Adrenal gland (tissue), 5 donors: ENCODE measurements around the gene KCNB1.

ENCODE experiments used
- CTCF ChIP-seq, 6 experiments: fragments of 450-650 bp in 4 of 6; fragments of 200-600 bp in 2 of 6; sonication (generic) in 1 of 6; IDR thresholded peaks; 1 replicate in 5 of 6; 2 replicates in 1 of 6; pipeline versions ENCODE4 v1.5.1 to v1.8.0; 2016 to 2021; ENCODE audit warnings: antibody characterized with exemption in 6 of 6, mild to moderate bottlenecking in 2 of 6, moderate library complexity in 1 of 6
- POLR2A ChIP-seq, 2 donors: fragments of 450-650 bp; IDR thresholded peaks; one replicate each; pipeline ENCODE4 v1.6.1; 2017; ENCODE audit warnings: antibody characterized with exemption in 2 of 2, mild to moderate bottlenecking in 2 of 2, moderate library complexity in 1 of 2
- donor health status: DM: no; HTN: no; CAD: no.

DNA sequence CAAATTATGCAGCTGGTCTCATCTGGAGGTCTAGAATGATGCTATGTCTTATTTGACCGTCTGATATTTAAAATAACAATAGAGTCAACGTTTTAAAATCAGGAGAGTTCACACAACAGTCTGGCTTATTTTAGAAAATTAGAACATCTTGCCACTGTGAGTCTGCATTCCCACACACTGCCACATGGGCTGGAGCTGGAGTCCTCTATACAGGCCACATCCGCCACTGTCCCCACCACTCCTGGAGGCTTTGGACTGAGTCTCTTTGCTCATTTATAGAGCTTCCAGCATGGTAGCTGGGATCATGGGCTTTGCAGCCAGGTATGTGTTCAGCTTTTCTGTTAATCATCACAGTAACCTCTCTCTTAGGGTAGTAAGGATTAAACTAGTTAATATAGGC lies 135.8 kb downstream of the KCNB1 start:
- TF ChIP-seq POLR2A (IDR thresholded peaks at IDR 0.05), result no peak
- TF ChIP-seq CTCF (IDR thresholded peaks at IDR 0.05), result no peak
